ENCODE measurements around the gene CDK6.

The CDK6 gene

GRCh38 chr7:92650391-92650790 is 186.0 kb downstream of the CDK6 start:
- no peak for DNase-seq (ENCODE audit: low read depth)
- no peak overlapping the region for H3K4me3 ChIP-seq (replicated peaks; ENCODE audit: low read depth, low read length)
- no peak for TF ChIP-seq CTCF (IDR thresholded peaks at IDR 0.05; ENCODE audit: low read length, missing control alignments)

- no peak for DNase-seq (ENCODE audit: low read depth)
- TF ChIP-seq CTCF (IDR thresholded peaks at IDR 0.05; ENCODE audit: low read length, missing control alignments): no peak
- no peak overlapping the region for H3K4me3 ChIP-seq (replicated peaks; ENCODE audit: low read depth, low read length)
Measured at GRCh38 chr7:92648067-92648466, 188.3 kb downstream of the CDK6 start.

- DNase-seq (ENCODE audit: low read depth): no peak
- no peak for TF ChIP-seq CTCF (IDR thresholded peaks at IDR 0.05; ENCODE audit: low read length, missing control alignments)
- H3K4me3 ChIP-seq (replicated peaks; ENCODE audit: low read depth, low read length): no peak overlapping the region
Measured at GRCh38 chr7:92647652-92648051, 188.7 kb downstream of the CDK6 start.

GRCh38 chr7:92647011-92647625 is 189.3 kb downstream of the CDK6 start:
- no peak for TF ChIP-seq CTCF (IDR thresholded peaks at IDR 0.05; ENCODE audit: low read length, missing control alignments)
- no peak overlapping the region for H3K4me3 ChIP-seq (replicated peaks; ENCODE audit: low read depth, low read length)
- no peak for DNase-seq (ENCODE audit: low read depth)

- DNase-seq (ENCODE audit: low read depth): peak; percentile 71
- TF ChIP-seq CTCF (IDR thresholded peaks at IDR 0.05; ENCODE audit: low read length, missing control alignments): no peak
Measured at GRCh38 chr7:92645114-92646061, 191.0 kb downstream of the CDK6 start.

GRCh38 chr7:92644406-92645113 is 191.8 kb downstream of the CDK6 start:
- TF ChIP-seq CTCF (IDR thresholded peaks at IDR 0.05; ENCODE audit: low read length, missing control alignments): no peak
- DNase-seq (ENCODE audit: low read depth): peak; percentile 63
- no peak overlapping the region for H3K4me3 ChIP-seq (replicated peaks; ENCODE audit: low read depth, low read length)

More at GRCh38 chr7:92645114-92646061, 191.0 kb downstream of the CDK6 start:
- H3K4me3 ChIP-seq (replicated peaks; ENCODE audit: low read depth, low read length): peak overlapping the region; percentile 13

All from fibroblast of pulmonary artery (primary cell).